Measurements from ENCODE around the gene SMIM26.

The SMIM26 gene

GRCh38 chr20:18580012-18580411, 12.8 kb downstream of the SMIM26 start:
- DNase-seq (ENCODE audit: low read depth, low spot score), result no peak

- DNase-seq (ENCODE audit: low read depth, low spot score), result peak; percentile 86
Observed at GRCh38 chr20:18585134-18585533, 17.9 kb downstream of the SMIM26 start.

- no peak for DNase-seq (ENCODE audit: low read depth, low spot score)
Observed at GRCh38 chr20:18587665-18588573, 20.7 kb downstream of the SMIM26 start, which contains the start of gene DTD1. Gene DTD1 (plus strand): TSS chr20:18588054. CDS start chr20:18588073, 19 bp downstream.

GRCh38 chr20:18588574-18588933, 21.3 kb downstream of the SMIM26 start:
- no peak for DNase-seq (ENCODE audit: low read depth, low spot score)

- no peak for DNase-seq (ENCODE audit: low read depth, low spot score)
Observed at GRCh38 chr20:18589941-18590674, 22.9 kb downstream of the SMIM26 start.

GRCh38 chr20:18596270-18596669, 29.0 kb downstream of the SMIM26 start:
- DNase-seq (ENCODE audit: low read depth, low spot score), result no peak

GRCh38 chr20:18609741-18610140, 42.5 kb downstream of the SMIM26 start:
- DNase-seq (ENCODE audit: low read depth, low spot score), result no peak

GRCh38 chr20:18611492-18611891, 44.3 kb downstream of the SMIM26 start:
- no peak for DNase-seq (ENCODE audit: low read depth, low spot score)

GRCh38 chr20:18613553-18613952, 46.3 kb downstream of the SMIM26 start:
- no peak for DNase-seq (ENCODE audit: low read depth, low spot score)

- no peak for DNase-seq (ENCODE audit: low read depth, low spot score)
Observed at GRCh38 chr20:18614244-18614643, 47.0 kb downstream of the SMIM26 start.

- no peak for DNase-seq (ENCODE audit: low read depth, low spot score)
Observed at GRCh38 chr20:18615020-18615650, 47.9 kb downstream of the SMIM26 start.
